ENCODE results near the gene RND3.

RND3 gene

DNA sequence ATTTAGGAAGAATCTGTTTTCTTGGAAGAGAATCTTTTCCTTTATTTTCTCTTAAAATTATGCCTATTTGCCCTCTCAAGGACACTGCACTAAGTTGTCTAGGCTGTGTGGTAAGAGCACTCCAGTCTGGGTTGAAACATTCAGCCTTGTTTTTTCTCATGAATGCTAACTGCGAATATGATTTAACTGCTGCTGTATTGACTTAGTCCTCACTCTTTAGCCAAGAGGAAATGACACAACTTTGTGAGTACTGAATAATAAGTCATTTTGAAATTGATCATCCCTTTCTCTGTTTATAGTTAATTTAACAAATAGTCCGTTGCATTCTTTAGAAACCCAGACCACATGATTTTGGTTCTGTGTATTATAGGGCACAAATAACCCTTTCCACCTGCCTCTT lies 4.5 kb upstream of the RND3 start:
- no peak for DNase-seq

DNA sequence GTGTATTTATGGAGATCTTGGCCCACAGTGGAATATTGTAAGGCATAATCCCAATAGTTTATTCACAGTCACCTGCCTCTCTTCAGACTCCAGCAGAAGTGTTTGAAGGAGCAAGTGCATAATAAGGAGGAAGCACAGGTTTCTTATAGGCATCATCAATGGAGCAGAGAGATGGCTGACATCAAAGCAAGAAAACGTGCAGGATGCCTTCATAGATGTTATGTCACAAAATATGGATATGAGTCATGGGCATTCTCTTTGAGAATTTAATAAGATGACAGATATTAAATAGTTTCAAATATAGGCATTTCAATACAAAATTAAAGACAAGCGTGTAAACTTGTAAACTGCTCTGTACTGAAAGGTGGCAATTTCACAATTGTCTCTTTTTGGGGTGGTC lies 4.0 kb upstream of the RND3 start:
- DNase-seq = no peak

- no peak for DNase-seq
Measured at GRCh38 chr2:150490466-150490865, 3.0 kb upstream of the RND3 start.

GRCh38 chr2:150486539-150487484 lies 655 bp downstream of the RND3 start:
- peak; percentile 61 for DNase-seq

DNA sequence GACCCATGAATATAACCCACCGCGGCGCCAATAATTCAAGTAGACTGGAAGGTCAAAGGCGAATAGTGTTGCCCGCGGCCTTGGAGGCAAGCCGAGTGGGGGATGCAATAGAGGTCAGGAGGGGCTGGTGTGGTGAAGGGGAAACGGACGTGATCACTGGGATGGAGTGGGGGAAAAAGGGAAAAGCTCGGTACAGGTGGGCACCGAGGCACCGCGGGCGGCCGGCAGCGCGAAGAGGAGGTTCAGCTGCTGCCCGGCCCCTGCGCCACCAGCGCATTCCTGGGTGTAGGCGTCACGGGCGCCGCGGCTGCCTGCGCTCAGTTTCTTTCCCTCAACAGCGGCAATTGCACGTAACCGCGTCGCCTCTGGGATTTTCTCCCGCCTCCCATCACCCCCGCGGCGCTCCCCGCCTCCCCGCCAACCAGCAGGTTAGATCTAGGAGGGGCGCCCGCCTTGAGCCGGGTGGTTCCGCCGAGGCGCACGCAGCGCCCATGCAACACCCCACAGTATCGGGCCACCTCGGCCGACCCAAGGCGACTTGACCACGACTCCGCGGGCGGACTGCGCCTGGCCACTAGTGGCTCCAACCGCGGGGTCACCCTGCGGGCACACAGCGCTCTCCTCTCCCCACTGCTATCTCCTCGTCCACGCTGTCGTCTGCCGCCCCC lies 1.5 kb downstream of the RND3 start:
- DNase-seq = peak; percentile 45

- peak; percentile 65 for DNase-seq
Measured at GRCh38 chr2:150485114-150485870, 2.2 kb downstream of the RND3 start.

- DNase-seq = no peak
Measured at GRCh38 chr2:150484461-150485021, 2.9 kb downstream of the RND3 start.

- DNase-seq = peak; percentile 37
Measured at GRCh38 chr2:150484006-150484405, 3.5 kb downstream of the RND3 start.

GRCh38 chr2:150483532-150483931 lies 3.9 kb downstream of the RND3 start:
- DNase-seq = no peak

DNA sequence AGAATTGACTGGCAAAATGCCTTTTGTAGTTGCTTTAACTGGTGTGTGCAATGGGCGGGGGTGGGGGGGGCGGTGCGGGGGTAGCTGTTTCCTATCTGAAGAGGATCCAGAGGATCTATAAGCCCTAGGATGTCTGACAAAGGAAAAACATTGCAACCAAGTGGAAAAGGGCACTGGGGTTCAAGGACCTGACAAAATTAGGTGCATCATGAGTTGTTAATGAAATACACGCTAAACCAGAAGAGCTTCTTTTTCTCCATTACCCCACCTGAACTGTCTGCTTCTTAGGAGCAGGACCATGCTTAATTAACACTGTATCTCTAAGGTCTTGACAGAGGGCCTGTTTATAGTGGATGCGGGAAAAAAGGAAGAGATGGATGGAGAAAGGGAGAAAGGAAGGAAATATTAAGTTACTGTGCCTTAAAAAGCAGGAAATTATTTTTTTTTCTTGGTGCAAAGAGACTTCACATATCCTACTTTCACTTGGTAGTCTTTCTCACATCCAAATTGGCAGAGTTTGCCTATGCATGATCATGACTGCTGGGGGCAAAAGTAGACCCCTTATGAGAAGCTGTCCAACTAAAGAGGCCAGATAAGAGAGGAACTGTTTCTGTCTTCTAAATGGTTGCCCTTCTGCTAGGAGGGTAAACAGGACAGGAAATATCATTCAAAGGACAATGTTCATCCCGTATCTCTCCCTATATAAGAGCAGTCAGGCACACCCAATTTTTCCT lies 4.6 kb downstream of the RND3 start:
- DNase-seq = no peak

- DNase-seq = no peak
Measured at GRCh38 chr2:150482111-150482510, 5.4 kb downstream of the RND3 start.

GRCh38 chr2:150480971-150481830 lies 6.3 kb downstream of the RND3 start:
- DNase-seq = no peak

- DNase-seq = no peak
Measured at GRCh38 chr2:150480241-150480640, 7.2 kb downstream of the RND3 start.

DNA sequence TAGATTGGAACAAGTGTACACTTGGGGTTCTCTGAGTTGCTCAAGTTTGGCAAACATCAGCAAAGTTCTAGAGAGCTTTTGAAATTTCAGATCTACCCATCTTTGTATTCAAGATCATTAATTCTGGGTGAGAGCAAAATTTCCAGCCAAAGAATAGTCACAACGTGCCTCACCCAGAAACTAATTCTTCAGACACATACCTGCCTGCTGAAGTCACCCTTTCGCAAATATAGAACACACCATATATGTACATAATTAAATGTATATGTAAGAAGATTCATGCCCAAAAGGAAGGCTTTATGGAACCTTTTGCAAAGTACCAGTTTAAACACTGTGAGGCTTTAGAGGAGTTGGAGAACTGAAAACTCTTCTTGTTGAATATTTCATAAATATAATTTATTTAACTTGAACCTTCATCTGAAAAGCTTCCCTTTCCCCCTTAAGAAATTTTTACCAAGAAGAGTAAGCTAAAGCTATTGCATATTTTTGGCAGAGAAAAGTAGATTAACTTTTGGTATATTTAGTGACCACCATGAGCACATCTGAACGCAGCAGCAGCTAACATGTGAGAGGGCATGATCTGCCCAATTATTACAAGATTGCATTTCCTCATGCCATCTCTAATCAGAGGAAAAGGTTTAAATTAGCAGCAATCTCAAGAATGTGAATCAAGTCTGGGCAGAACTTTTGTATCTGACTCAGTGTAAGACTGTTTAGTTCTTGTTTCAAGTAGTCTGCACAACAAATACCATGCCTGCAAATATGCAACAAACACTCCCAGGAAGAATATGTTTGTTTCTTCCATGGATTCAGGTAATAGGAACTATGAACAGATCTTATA lies 8.2 kb downstream of the RND3 start:
- DNase-seq = no peak

GRCh38 chr2:150478200-150478974 lies 9.1 kb downstream of the RND3 start:
- DNase-seq = no peak

DNA sequence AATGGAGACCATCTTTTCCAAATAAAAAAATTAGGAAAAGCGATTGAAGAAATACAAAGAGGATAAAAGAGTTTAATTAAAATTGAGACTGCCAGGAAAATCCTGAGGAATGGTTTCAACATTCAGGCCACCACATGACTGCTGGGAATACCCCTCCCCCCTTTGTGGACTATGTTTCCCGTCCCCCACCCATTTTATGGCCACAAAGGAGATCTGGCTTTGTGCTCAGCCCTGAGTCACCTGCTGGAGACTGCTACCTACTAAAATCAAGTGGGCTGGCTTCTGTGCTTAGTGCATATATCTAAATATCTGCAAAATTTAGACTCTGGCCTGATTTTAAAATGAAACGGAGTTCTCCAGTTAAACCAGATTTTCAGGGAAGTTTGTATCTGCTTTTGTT lies 10.1 kb downstream of the RND3 start:
- no peak for DNase-seq

DNA sequence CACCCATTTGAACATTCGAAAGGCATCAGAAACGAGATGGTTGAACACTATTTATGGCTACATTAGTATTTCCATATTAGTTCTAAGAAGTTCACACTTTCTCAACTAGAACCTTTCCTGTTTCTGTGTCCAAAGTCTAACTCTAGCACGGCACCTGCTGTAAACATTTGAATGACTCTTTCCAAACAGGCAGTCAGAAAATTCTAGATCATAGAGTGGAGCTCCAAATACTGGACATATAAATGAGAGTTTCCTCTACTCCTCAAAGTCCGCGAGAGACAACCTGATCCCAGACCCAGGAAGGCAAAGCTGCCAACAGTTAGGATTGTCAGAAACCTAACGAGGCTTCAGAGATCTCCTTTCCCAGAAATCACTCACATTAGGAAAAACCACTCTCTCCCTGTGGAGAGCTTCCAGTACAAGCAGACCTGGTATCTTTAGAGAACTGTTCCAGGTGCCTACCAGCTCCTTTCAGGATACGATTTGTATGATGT lies 10.6 kb downstream of the RND3 start:
- DNase-seq = no peak

- no peak for DNase-seq
Measured at GRCh38 chr2:150476286-150476685, 11.2 kb downstream of the RND3 start.

DNA sequence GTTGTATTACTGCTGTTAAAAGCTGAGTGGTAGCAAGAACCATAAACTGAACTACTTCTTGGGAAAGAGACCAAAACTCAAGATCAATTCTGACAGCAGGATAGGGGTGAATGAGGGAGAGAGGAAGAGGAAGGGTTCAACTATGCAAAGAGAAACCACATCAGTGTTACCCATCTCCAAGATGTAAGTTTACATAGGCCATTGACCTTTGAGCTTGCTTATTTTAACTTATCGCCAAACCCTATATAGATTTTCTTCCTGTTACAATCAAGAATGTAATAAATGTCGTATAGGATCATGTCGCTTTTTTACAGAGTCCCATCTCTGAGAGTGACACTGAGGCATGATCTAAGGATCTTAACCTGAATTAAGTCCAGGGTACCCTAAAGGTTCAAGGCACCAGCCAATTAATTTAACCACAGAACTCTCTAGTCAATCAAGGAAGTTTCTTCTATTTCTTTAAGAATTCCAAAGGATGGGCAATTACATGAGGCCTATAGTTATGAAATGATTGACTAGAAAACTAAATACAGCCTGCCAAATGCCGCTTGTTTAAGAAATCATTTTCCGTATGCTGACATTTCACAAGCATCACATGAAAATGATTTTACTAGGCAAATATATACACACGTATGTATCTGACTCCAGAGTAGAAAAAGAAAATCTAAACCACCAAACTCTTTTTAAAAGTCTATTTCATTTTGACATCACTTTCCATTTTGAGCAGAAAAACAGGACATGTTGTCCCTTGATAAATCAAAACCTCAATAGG lies 11.8 kb downstream of the RND3 start:
- DNase-seq = no peak

Data from NCI-H526 treated with DMSO at 0.1 percent for 48 hours (cell line).